ENCODE measurements around the gene KRTAP5-7.

The KRTAP5-7 gene

DNA sequence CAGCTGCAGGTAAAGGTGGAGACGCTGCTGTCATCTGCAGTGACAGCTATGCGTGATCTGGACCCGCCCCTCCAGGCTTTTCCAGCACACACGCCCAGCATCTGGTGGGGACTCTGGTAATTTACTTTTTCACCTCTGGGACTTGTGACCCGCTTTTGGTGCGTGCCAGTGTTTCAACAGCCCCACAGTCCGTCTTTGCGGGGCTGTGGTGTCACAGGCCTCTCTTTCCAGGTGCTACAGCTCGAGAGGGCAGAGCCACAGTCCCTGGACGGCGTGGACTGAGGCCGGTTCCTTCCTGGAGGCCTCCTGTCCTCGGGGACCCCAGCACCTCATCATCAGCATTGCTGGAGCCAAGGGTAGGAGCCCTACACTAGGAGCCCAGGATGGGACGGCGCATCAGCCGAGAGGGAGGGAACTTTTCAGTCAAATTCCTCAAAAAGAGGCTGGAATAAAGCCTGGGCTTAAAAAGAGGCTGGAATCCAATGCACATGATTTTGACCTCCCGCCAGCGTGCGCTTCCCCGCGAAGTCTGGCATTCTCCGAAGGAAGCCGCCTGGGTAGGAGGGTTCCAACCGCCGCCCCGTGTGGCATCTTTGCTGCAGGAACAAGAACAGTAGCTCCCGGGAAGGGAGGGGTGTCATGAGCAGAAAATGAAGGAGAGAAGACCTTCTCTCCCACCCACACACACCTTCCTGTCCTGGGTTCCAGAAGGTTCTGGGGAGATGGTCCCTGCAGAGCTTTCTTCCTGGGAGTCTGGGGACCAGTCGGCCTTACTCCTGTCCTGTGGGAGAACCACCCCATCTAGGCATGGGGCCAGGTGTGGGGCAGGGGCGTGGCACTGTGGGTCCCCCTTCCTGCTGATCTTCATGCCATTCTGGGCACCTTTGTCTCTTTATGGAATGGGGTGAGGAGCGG is 25.7 kb upstream of the KRTAP5-7 start:
- no peak for TF ChIP-seq JUND (IDR thresholded peaks at IDR 0.05; ENCODE audit: low read depth)
- in situ Hi-C loops (cut with HindIII; ENCODE audit: low pct_unique_long_range_greater_than_20kb, low sequenced_read_pairs): no loop called here
- no peak for DNase-seq (ENCODE audit: low read depth in 1 of 2, low spot score in 1 of 2)

DNA sequence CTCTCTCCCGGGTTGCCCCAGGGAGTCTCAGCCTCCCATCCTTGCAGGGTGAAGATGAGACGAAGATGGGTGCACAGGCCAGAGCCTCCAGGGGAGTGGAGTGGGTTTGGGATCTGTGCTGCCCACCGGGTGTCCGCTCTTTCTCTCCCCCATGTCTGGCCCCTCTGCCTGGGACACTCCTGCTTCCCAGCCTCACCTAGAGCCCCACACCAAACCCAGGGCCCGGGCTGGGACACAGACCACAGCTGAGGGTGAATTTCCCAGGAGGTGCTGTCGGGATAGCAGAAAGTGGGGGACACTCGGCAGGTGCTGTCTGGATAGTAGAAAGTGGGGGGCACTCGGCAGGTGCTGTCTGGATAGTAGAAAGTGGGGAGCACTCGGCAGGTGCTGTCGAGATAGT is 25.0 kb upstream of the KRTAP5-7 start:
- no peak for TF ChIP-seq JUND (IDR thresholded peaks at IDR 0.05; ENCODE audit: low read depth)
- no peak for DNase-seq (ENCODE audit: low read depth in 1 of 2, low spot score in 1 of 2)
- in situ Hi-C loops (cut with HindIII; ENCODE audit: low pct_unique_long_range_greater_than_20kb, low sequenced_read_pairs): no loop called here

DNA sequence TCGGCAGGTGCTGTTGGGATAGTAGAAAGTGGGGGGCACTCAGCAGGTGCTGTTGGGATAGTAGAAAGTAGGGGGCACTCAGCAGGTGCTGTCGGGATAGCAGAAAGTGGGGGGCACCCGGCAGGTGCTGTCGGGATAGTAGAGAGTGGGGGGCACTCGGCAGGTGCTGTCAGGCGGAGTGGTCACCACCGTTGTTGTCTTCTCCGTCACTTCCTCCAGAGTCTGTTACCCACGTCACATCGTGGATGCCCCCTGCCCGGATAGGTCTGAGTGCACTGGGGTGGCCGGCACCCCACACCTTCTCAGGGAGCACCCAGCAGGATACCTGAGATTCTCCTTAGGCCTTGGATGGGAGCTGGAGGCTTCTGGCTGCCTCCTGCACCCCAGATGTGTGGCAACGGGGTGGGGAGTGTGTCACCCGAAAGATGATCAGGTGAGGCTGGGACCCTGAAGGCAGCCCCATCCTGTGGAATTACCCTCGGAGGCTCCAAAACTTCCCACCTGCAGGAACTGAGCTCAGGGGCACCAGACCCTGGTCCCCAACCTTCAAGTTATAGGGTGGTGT is 24.1 kb upstream of the KRTAP5-7 start:
- no peak for TF ChIP-seq JUND (IDR thresholded peaks at IDR 0.05; ENCODE audit: low read depth)
- in situ Hi-C loops (cut with HindIII; ENCODE audit: low pct_unique_long_range_greater_than_20kb, low sequenced_read_pairs): no loop called here
- no peak for DNase-seq (ENCODE audit: low read depth in 1 of 2, low spot score in 1 of 2)

DNA sequence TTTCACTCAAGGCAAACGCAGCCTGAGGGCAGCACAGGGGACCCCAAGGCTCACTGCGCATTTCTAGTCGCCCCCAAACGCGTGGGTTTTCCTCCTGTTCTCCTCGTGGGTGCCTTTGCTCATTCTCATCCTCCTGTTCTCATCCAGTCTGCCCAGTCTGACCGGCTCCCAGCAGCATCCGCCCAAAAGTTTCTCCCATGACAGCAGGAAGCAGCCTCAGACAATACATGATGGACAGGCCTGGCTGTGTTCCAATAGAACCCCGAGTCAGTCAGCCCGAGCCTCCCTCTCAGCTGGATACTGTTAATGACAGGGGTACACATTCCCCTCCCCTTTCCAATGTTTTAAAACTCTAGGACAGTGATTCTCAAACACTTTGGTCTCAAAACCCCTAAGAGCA is 22.5 kb upstream of the KRTAP5-7 start:
- DNase-seq (ENCODE audit: low read depth in 1 of 2, low spot score in 1 of 2): no peak
- in situ Hi-C loops (cut with HindIII; ENCODE audit: low pct_unique_long_range_greater_than_20kb, low sequenced_read_pairs): no loop called here
- no peak for TF ChIP-seq JUND (IDR thresholded peaks at IDR 0.05; ENCODE audit: low read depth)

DNA sequence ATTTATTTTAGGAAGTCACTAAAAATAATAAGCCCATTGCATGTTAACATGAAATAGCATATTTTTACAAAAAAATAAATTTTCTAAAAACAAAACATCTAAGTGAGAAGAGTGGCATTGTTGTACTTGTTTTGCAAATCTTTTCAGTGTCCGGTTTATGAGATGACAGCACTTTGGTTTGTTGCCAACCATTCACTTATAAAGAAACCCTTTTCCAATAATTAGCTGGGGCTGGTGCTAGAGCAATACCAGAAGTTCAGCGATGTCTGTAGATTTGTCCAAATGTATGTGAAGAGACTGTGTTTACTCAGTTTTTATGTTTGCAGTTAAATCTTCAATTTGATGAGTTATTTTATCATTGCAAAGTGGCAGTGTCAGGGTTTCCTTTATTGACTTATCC is 22.1 kb upstream of the KRTAP5-7 start:
- in situ Hi-C loops (cut with HindIII; ENCODE audit: low pct_unique_long_range_greater_than_20kb, low sequenced_read_pairs): no loop called here
- TF ChIP-seq JUND (IDR thresholded peaks at IDR 0.05; ENCODE audit: low read depth): no peak
- no peak for DNase-seq (ENCODE audit: low read depth in 1 of 2, low spot score in 1 of 2)

DNA sequence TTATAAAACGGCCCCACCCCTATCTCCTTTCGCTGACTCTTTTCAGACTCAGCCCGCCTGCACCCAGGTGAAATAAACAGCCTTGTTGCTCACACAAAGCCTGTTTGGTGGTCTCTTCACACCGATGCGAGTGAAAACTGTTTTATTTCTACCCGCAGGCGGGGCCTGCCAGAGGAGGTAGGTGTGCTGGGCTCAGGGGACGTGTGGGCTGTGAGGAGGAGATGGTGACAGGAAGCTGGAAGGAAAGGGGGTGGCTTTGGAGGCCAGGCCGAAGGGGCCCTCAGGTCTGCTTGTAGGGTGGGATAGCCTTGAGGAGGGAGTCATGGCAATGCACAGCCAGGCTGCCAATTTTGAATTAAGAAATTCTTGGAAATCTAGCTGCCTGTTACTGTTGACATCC is 21.3 kb upstream of the KRTAP5-7 start:
- no peak for DNase-seq (ENCODE audit: low read depth in 1 of 2, low spot score in 1 of 2)
- TF ChIP-seq JUND (IDR thresholded peaks at IDR 0.05; ENCODE audit: low read depth): no peak
- in situ Hi-C loops (cut with HindIII; ENCODE audit: low pct_unique_long_range_greater_than_20kb, low sequenced_read_pairs): no loop called here

DNA sequence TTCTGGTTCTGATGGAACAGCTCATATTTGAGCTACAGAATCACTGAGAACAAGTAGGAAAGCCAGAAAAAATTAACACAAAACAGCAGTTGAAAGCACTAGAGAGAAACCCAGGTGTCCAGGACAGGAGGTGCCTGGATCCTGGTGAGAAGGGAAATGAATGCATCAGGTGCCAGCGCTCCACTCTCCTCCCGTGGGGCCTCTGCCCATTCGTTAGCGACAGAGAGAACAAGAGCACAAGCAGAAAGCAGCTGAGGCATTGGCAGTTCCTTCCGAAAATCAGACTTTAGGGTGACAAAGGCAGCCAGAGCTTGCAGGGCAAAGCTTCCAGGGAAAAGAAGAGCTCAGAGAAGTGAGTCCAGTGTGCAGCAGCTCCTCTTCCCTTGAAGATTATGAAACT is 20.0 kb upstream of the KRTAP5-7 start:
- no peak for DNase-seq (ENCODE audit: low read depth in 1 of 2, low spot score in 1 of 2)
- in situ Hi-C loops (cut with HindIII; ENCODE audit: low pct_unique_long_range_greater_than_20kb, low sequenced_read_pairs): no loop called here
- TF ChIP-seq JUND (IDR thresholded peaks at IDR 0.05; ENCODE audit: low read depth): no peak

DNA sequence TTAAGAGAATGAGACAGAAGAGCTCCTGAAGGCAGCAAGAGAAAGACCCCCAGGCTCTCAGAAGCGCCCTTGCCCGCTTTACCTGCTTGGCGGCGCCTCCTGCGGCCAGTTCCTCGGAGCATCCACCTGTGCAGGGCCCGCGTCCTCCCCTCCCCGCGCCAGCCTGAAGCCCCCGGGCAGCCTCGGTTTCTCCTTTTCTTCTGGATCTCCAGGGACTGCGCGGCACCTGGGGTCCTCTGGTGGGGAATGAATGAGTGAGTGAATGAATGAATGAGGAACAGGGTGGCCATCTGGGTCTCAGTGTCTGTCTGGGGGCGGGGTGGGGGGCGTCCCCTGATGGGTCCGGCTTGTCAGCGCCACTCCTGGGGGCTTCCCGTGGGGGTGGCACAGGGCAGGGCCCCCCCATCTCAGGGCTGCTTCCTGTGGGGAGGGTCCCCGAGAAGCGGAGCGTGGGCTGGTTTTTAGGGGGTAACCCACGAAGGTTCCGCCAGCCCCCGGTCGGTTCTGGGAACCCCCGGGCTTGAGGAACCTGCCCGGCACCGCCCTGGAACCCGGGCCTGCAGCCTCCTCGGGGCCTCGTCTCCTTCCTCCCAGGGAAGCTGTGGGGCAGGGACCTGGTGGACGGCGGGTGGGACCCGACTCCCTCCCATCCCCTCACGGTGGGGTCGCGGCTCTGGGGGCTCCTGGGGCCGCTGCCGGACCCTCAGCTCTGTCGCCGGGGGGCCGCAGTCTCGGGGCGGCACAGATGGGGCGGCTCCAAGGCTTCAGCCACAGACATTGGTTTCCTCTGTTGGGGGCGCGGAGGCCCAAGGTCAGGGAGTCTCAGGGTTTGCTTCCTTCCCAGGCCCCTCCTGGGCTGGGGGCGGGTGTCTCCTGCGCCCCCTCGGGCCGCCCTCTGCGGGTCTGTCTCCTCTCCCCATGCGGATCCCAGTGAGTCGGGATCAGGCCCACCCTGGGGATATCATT is 8.3 kb upstream of the KRTAP5-7 start:
- in situ Hi-C loops (cut with HindIII; ENCODE audit: low pct_unique_long_range_greater_than_20kb, low sequenced_read_pairs): no loop called here
- TF ChIP-seq JUND (IDR thresholded peaks at IDR 0.05; ENCODE audit: low read depth): no peak
- DNase-seq (ENCODE audit: low read depth in 1 of 2, low spot score in 1 of 2): no peak

DNA sequence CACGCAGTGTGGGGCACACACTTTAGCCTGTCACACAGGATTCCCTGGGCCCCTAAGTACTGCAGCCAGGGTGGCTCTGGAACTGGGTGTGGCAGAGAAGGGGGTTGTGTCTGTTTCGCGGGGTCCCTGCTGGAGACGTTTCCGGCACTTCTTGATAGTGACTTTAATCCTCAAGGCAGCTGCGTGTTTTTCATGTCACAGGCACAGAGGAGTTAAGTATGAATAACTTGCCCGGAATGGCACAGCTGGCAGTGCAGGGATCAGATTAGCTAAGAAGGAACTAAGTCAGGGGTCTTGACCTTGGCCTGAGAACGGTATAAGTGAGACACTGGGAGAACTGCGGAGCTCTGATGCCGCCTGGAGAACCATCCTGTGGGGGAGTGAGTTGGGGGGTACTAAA is 7.5 kb upstream of the KRTAP5-7 start:
- TF ChIP-seq JUND (IDR thresholded peaks at IDR 0.05; ENCODE audit: low read depth): no peak
- in situ Hi-C loops (cut with HindIII; ENCODE audit: low pct_unique_long_range_greater_than_20kb, low sequenced_read_pairs): no loop called here
- DNase-seq (ENCODE audit: low read depth in 1 of 2, low spot score in 1 of 2): no peak

DNA sequence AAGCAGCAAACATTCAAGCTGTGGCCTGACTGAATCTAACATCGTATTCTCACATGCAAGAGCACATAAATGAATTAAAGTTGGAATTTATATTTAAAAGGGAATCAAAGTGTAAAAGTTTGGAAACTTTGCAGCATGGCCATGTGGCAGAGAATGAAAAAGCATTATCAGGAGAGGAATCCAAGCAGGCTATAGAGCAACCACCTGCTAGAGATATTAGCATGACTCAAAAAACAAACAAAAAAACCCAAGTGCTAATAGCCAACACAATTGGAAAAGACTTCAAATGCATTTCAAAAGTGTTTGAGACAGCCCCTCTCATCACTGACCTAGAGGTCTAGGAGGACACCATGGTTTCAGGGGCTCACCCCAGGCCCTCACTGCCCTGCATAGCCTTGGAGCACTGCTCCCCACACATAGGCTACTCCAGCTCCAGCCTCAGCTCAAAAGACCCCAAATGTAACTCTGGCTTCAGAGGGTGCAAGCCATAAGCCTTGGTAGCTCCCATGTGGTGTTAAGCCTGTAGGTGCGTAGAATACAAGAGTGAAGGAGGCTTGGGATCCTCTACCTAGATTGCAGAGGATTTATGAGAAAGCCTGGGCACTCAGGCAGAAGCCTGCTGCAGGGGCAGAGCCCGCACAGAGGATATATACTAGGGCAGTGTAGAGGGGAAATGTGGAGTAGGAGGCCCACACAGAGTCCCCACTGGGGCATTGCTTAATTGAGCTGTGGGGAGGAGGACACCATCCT is 1.7 kb upstream of the KRTAP5-7 start:
- DNase-seq (ENCODE audit: low read depth in 1 of 2, low spot score in 1 of 2): no peak
- no peak for TF ChIP-seq JUND (IDR thresholded peaks at IDR 0.05; ENCODE audit: low read depth)
- in situ Hi-C loops (cut with HindIII; ENCODE audit: low pct_unique_long_range_greater_than_20kb, low sequenced_read_pairs): no loop called here

DNA sequence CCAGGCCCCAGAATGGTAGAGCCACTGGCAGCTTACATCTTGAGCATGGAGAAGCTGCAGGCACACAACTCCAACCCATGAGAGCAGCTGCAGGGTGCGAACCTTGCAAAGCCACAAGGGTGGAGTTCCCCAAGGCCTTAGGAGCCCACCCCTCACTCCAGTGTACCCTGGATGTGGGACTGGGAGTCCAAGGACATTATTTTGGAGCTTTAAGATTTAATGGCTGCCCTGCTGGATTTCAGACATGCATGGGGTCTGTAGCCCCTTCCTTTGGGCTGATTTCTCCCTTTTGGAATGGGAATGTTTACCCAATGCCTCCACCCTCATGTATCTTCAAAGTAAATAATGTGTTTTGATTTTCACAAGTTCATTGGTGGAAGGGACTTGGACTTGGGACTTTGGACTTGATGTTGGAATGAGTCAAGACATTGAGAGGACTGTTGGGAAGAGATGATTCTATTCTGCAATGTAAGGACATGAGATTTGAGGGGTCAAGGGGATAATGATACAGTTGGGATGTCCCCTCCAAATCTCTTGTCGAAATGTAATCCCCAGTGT is 1.1 kb upstream of the KRTAP5-7 start:
- DNase-seq (ENCODE audit: low read depth in 1 of 2, low spot score in 1 of 2): no peak
- TF ChIP-seq JUND (IDR thresholded peaks at IDR 0.05; ENCODE audit: low read depth): no peak
- in situ Hi-C loops (cut with HindIII; ENCODE audit: low pct_unique_long_range_greater_than_20kb, low sequenced_read_pairs): no loop called here

Data from T47D (cell line).